ENCODE results near the gene UBL4B. TPM values are rescaled to one million over a fixed set of nuclear protein-coding genes. Genes with fewer than 3 reads are reported as not detected.

The UBL4B gene
- total RNA-seq, 1 experiment from 2014 or later, result not detected

DNA sequence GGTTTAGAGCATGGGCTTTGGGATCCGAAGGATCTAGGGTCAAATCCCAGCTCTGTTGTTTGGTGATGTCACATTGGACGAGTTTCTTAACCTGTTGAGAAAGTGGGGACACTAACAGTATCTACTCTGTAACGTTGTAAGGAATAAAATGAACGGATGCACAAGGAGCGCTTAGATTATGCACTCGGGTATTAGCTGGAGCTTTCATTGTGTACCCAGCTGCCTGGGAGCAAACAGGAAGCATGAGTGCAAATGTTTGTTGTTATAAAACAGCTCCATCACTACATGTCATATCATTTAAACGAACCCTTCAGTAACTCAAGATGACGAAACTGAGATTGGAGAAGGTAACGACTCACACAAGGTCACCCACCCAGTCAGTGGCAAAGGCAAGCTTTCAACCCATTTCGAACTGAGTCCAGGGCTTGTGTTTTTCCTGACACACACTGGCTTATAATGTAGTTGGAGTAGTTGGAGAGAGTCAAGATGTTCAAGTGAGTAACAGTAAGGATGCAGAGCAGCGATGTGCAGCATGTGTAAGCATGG, 21.9 kb downstream of the UBL4B start:
- H3K4me2 ChIP-seq (ENCODE audit: insufficient read depth, insufficient read length, low read length), result no peak overlapping the region

More for the DNA sequence above, 21.9 kb downstream of the UBL4B start:
- no peak overlapping the region for H3T11ph ChIP-seq (ENCODE audit: low read length)
- no peak overlapping the region for H3K27ac ChIP-seq (ENCODE audit: insufficient read length, low read depth, low read length)
- no peak overlapping the region for H3K14ac ChIP-seq (ENCODE audit: insufficient read depth, low read length)
- Mint-ChIP-seq H3K27me3 (ENCODE audit: low read depth) (peaks cover 59% of the 10 kb centered on the region), H3K27ac (no peak overlapping the region), H3K36me3 (ENCODE audit: insufficient read depth in 1 of 3, low read depth in 3 of 3) (no peaks in the 10 kb centered on the region), H3K9me3 (no peaks in the 10 kb centered on the region; a peak in 1 of 5 replicates), H3K4me3 (no peak overlapping the region), H3K4me1 (peaks cover 35 to 45% of the 10 kb centered on the region in 2 experiments)
- no peak overlapping the region for H3K9ac ChIP-seq (ENCODE audit: extremely low read depth, insufficient read length, low read length)
- H2BK5ac ChIP-seq (ENCODE audit: insufficient read length, low read length), result no peak overlapping the region
- no CpG with 5 or more reads among the region's 11 CpGs for WGBS (ENCODE audit: extremely low coverage, insufficient read length, low lambda C conversion rate)
- no peak overlapping the region for H2BK15ac ChIP-seq (ENCODE audit: low read depth, low read length)
- no peaks in the 10 kb centered on the region for H3K79me1 ChIP-seq (ENCODE audit: insufficient read depth, low read depth, low read length, poor library complexity, severe bottlenecking)
- H3K9me3 ChIP-seq (ENCODE audit: control insufficient read depth, low read depth, low read length), result no peaks in the 10 kb centered on the region
- no peaks in the 10 kb centered on the region for H3K23me2 ChIP-seq (ENCODE audit: insufficient read length, low read depth, low read length, poor library complexity, severe bottlenecking)
- no peak for DNase-seq
- no peak overlapping the region for H4K91ac ChIP-seq (ENCODE audit: insufficient read length, low read depth, low read length)
- no peak overlapping the region for H2BK20ac ChIP-seq (ENCODE audit: low read depth, low read length, poor library complexity, severe bottlenecking)
- no peak overlapping the region for H4K5ac ChIP-seq (ENCODE audit: insufficient read length, low read depth, low read length)
- no peaks in the 10 kb centered on the region for H3K79me2 ChIP-seq (ENCODE audit: insufficient read depth, low read length)
- TF ChIP-seq, protein P1, sequence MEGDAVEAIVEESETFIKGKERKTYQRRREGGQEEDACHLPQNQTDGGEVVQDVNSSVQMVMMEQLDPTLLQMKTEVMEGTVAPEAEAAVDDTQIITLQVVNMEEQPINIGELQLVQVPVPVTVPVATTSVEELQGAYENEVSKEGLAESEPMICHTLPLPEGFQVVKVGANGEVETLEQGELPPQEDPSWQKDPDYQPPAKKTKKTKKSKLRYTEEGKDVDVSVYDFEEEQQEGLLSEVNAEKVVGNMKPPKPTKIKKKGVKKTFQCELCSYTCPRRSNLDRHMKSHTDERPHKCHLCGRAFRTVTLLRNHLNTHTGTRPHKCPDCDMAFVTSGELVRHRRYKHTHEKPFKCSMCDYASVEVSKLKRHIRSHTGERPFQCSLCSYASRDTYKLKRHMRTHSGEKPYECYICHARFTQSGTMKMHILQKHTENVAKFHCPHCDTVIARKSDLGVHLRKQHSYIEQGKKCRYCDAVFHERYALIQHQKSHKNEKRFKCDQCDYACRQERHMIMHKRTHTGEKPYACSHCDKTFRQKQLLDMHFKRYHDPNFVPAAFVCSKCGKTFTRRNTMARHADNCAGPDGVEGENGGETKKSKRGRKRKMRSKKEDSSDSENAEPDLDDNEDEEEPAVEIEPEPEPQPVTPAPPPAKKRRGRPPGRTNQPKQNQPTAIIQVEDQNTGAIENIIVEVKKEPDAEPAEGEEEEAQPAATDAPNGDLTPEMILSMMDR (conservative IDR thresholded peaks at IDR 0.05), result no peak
- H3K4ac ChIP-seq (ENCODE audit: low read depth, low read length), result no peak overlapping the region
- no peak overlapping the region for H2BK12ac ChIP-seq (ENCODE audit: insufficient read length, low read depth, low read length)
- H3K23ac ChIP-seq (ENCODE audit: insufficient read length, low read depth, low read length), result no peak overlapping the region
- no peak overlapping the region for H4K8ac ChIP-seq (replicated peaks; ENCODE audit: insufficient read length, low read depth, low read length)
- no peaks in the 10 kb centered on the region for H4K20me1 ChIP-seq (ENCODE audit: control insufficient read depth, insufficient read depth, insufficient read length)
- peaks cover 8% of the 10 kb centered on the region; the same call in 1 of the 2 replicates for H3K4me1 ChIP-seq (ENCODE audit: insufficient read depth, low read length)
- H2BK120ac ChIP-seq (ENCODE audit: low read depth, low read length, poor library complexity, severe bottlenecking), result no peak overlapping the region
- peak overlapping the region; percentile 30 for H3K56ac ChIP-seq (ENCODE audit: insufficient read length, low read depth, low read length)
- H2AK5ac ChIP-seq (ENCODE audit: insufficient read length, low read length), result no peak overlapping the region
- H2AFZ ChIP-seq (ENCODE audit: low read length), result no peak overlapping the region
- H3K18ac ChIP-seq (ENCODE audit: insufficient read length, low read depth, low read length), result no peak overlapping the region
- peaks cover 6% of the 10 kb centered on the region; the same call in 1 of the 2 replicates for H3K27me3 ChIP-seq (ENCODE audit: insufficient read depth, low read length)
